Mucosa of descending colon (tissue), 3 donors: ENCODE results near the gene TMTC1. TPM values are rescaled to one million over a fixed set of nuclear protein-coding genes. Genes with fewer than 3 reads are reported as not detected.

ENCODE experiments used
- ATAC-seq: fragments of 200-7000 bp; cut with Tn5 transposase; one replicate; pipeline ENCODE4 v1.9.1; 2020; ENCODE audit warnings: mild to moderate bottlenecking, moderate library complexity
- DNase-seq, 3 donors: peaks; one replicate each; pipeline ENCODE4 v3.0.0-alpha.2; 2020
- H3K36me3 ChIP-seq: fragments of 200-600 bp; one replicate; pipeline ENCODE4 v1.8.0; 2021; ENCODE audit warnings: low read depth, mild to moderate bottlenecking
- H3K4me1 ChIP-seq: fragments of 200-600 bp; one replicate; pipeline ENCODE4 v1.8.0; 2021; ENCODE audit warnings: low read depth, mild to moderate bottlenecking
- H3K4me3 ChIP-seq: fragments of 200-600 bp; one replicate; pipeline ENCODE4 v1.8.0; 2021; ENCODE audit warnings: mild to moderate bottlenecking
- H3K9me3 ChIP-seq: fragments of 200-600 bp; one replicate; pipeline ENCODE4 v1.8.0; 2021; ENCODE audit warnings: mild to moderate bottlenecking
- CTCF ChIP-seq: fragments of 200-600 bp; IDR thresholded peaks from one replicate; pipeline ENCODE4 v1.8.0; 2022; ENCODE audit warnings: antibody characterized with exemption, mild to moderate bottlenecking
- intact Hi-C, 2 donors: fragments of 100-400 bp; cut with DNase I in 1 of 2; cut with micrococcal nuclease in 1 of 2; formaldehyde crosslinking; loops; one replicate each; pipeline versions ENCODE4 v1.11.0 to v1.11.1; 2022; cut with DNase I, micrococcal nuclease
- total RNA-seq, 3 donors: library from RNA; stranded (reverse); fragmentation: NEBNext Ultra II Directional in 2 of 3; extraction: Animal tissue kit (Norgen Biotek cat#: 25700) in 2 of 3; gene quantifications; one replicate each; pipeline versions ENCODE4 v1.2.1 to v1.2.4, GENCODE V29; 2021 to 2023
- donor health status: DM: no; HTN: no; CAD: no; lungs with moderate emphysema.
- donor health status: DM: no; HTN: no; CAD: no.
- donor health status: DM: no; HTN: yes; CAD: no.

Gene TMTC1
- total RNA-seq, 3 donors from 2014 or later = 2.5 to 49.1 (median 10.5) TPM

- intact Hi-C loops = no loop called here
- ATAC-seq = no peak
- TF ChIP-seq CTCF = no peak
Observed at GRCh38 chr12:29547151-29547632, 236.6 kb downstream of the TMTC1 start.

GRCh38 chr12:29546000-29546399, 237.7 kb downstream of the TMTC1 start:
- no peaks in the 10 kb centered on the region for H3K9me3 ChIP-seq
- H3K4me1 ChIP-seq = no peaks in the 10 kb centered on the region
- H3K4me3 ChIP-seq = no peak overlapping the region
- TF ChIP-seq CTCF = no peak
- intact Hi-C loops = no loop called here
- ATAC-seq = no peak
- H3K36me3 ChIP-seq = no peaks in the 10 kb centered on the region
- no peak for DNase-seq

More at GRCh38 chr12:29547151-29547632, 236.6 kb downstream of the TMTC1 start:
- DNase-seq = no peak
- Histone ChIP-seq H3K4me3 (no peak overlapping the region), H3K4me1 (no peaks in the 10 kb centered on the region), H3K9me3 (no peaks in the 10 kb centered on the region), H3K36me3 (no peaks in the 10 kb centered on the region)

GRCh38 chr12:29545102-29545467, 238.7 kb downstream of the TMTC1 start:
- ATAC-seq = no peak
- H3K4me3 ChIP-seq = no peak overlapping the region

GRCh38 chr12:29544428-29545101, 239.2 kb downstream of the TMTC1 start:
- intact Hi-C loops = no loop called here

More at GRCh38 chr12:29545102-29545467, 238.7 kb downstream of the TMTC1 start:
- H3K4me1 ChIP-seq = no peaks in the 10 kb centered on the region
- TF ChIP-seq CTCF = no peak
- DNase-seq = no peak
- intact Hi-C loops = no loop called here
- H3K9me3 ChIP-seq = no peaks in the 10 kb centered on the region
- no peaks in the 10 kb centered on the region for H3K36me3 ChIP-seq

GRCh38 chr12:29543036-29543435, 240.7 kb downstream of the TMTC1 start:
- no peaks in the 10 kb centered on the region for H3K4me1 ChIP-seq
- no peaks in the 10 kb centered on the region for H3K36me3 ChIP-seq
- TF ChIP-seq CTCF = no peak
- no peaks in the 10 kb centered on the region for H3K9me3 ChIP-seq
- H3K4me3 ChIP-seq = no peak overlapping the region
- intact Hi-C loops = no loop called here
- no peak for DNase-seq
- ATAC-seq = no peak

More at GRCh38 chr12:29544428-29545101, 239.2 kb downstream of the TMTC1 start:
- ATAC-seq (no peak), DNase-seq (no peak)
- Histone ChIP-seq H3K4me3 (no peak overlapping the region), H3K4me1 (no peaks in the 10 kb centered on the region), H3K36me3 (no peaks in the 10 kb centered on the region), H3K9me3 (no peaks in the 10 kb centered on the region)
- no peak for TF ChIP-seq CTCF
